GM10266 (cell line): ENCODE data around the gene CHKB.
A peak's percentile ranks its signal among the peaks of the same experiment; 100 is the strongest.

Experiments
- DNase-seq: peaks from one replicate; pipeline ENCODE4 v3.0.0; 2012; ENCODE audit errors: extremely low spot score
- CTCF ChIP-seq: IDR thresholded peaks from 2 replicates; pipeline ENCODE4 v1.5.1; 2012; ENCODE audit warnings: mild to moderate bottlenecking, low read depth; ENCODE audit not compliant: control insufficient read depth, insufficient read depth; ENCODE audit errors: missing control alignments

The CHKB gene

GRCh38 chr22:50600967-50601668, 18.5 kb upstream of the CHKB start:
- no peak for TF ChIP-seq CTCF
- peak; percentile 50 for DNase-seq

DNA sequence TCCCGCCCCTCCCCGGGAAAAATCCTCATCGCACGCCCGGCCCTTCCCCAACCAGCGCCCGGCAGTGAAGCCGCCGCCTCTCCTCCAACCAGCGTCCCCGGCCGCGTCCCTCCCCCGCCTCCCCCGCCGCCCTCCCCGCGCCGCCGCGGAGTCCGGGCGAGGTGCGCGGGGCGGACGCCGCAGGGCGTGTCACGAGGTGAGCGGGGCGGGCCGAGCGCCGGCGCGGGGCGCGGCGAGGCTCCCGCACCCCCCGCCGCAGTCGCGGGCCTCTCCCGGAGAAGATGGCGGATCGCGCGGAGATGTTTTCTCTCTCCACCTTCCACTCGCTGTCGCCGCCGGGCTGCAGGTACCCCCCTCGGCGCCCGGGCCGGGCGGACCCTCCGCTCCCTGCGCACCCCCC, 17.9 kb upstream of the CHKB start, which contains the start of gene MAPK8IP2:
MAPK8IP2 (plus strand) TSS at position 256 of the 400 bp plus-strand sequence; CDS start at position 282, 26 bp downstream.
- DNase-seq = peak; percentile 71
- no peak for TF ChIP-seq CTCF

- peak; percentile 92 for DNase-seq
- TF ChIP-seq CTCF = no peak
Observed at GRCh38 chr22:50599816-50600455, 17.3 kb upstream of the CHKB start.

GRCh38 chr22:50597097-50597496, 14.4 kb upstream of the CHKB start:
- TF ChIP-seq CTCF = no peak

GRCh38 chr22:50595189-50595588, 12.5 kb upstream of the CHKB start:
- no peak for DNase-seq
- no peak for TF ChIP-seq CTCF

More at GRCh38 chr22:50597097-50597496, 14.4 kb upstream of the CHKB start:
- no peak for DNase-seq

GRCh38 chr22:50587407-50587806, 4.8 kb upstream of the CHKB start:
- no peak for DNase-seq
- no peak for TF ChIP-seq CTCF

DNA sequence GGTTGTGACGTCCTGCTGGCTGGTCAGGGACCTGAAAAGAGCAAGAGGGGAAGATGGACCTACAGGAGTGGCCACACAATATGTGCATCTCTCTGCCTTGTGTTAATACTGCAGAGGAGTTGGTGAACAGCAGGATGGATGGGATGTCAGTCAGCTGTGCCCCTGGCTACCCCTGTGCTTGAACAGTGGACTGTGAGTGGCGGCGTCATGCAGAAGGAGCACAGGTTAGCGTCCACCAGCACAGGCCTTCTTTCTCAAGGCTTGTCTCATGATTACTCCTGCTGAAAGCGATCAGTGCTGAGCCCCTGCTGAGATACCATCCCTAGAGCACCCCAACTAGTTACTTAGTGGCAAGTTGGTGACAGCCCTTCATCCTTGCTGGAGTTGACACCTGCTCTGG, 3.8 kb upstream of the CHKB start:
- no peak for TF ChIP-seq CTCF
- DNase-seq = no peak
